Measurements from ENCODE around the gene DLST.

DNA sequence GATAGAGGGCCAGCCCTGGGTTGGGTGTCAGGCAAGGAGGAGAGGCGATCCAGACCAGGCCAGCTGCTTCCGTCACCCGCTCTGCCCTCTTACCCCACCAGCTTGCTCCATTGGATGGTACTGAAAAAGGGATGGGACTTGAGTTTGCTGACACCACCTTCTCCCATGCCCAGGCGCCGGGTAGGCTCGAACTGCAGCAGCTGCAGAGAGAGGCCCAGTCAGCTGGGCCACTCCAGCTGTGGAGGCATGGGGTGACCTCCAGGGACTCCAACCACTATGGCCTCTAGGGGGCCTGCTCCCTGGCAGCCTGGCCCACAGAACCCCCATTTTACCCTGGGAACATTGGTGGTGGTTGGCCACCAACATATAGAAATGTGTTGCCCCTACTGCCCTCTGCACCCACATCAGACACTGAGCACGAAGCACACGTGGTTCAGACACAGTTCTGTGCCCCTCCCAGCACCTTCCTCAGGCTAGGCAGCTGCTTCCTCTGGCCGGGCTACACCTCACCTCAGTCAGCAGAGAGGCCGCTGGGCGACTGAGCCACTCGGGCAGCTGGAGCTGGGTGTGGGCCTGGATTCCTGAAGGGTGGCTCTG, 25.3 kb downstream of the DLST start:
- TF ChIP-seq, protein P1, sequence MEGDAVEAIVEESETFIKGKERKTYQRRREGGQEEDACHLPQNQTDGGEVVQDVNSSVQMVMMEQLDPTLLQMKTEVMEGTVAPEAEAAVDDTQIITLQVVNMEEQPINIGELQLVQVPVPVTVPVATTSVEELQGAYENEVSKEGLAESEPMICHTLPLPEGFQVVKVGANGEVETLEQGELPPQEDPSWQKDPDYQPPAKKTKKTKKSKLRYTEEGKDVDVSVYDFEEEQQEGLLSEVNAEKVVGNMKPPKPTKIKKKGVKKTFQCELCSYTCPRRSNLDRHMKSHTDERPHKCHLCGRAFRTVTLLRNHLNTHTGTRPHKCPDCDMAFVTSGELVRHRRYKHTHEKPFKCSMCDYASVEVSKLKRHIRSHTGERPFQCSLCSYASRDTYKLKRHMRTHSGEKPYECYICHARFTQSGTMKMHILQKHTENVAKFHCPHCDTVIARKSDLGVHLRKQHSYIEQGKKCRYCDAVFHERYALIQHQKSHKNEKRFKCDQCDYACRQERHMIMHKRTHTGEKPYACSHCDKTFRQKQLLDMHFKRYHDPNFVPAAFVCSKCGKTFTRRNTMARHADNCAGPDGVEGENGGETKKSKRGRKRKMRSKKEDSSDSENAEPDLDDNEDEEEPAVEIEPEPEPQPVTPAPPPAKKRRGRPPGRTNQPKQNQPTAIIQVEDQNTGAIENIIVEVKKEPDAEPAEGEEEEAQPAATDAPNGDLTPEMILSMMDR (IDR thresholded peaks at IDR 0.05) = peak; percentile 21
- no peak for TF ChIP-seq ZFX (IDR thresholded peaks at IDR 0.05; ENCODE audit: borderline replicate concordance)
